Effector memory CD4-positive, alpha-beta T cell (primary cell): Measurements from ENCODE around the gene INF2.

Source experiments
- DNase-seq, 3 donors: peaks; one replicate each; pipeline ENCODE4 v3.0.0-alpha.2; 2020
- H3K27ac ChIP-seq: 2 replicates; pipeline ENCODE4 v1.7.0; 2013; ENCODE audit warnings: mild to moderate bottlenecking, low read length, moderate library complexity; ENCODE audit not compliant: insufficient read depth, poor library complexity, severe bottlenecking
- H3K27me3 ChIP-seq: replicated peaks from 2 replicates; pipeline ENCODE4 v1.7.0; 2013; ENCODE audit warnings: mild to moderate bottlenecking, low read length; ENCODE audit not compliant: insufficient read depth, control insufficient read depth, poor library complexity, severe bottlenecking
- H3K36me3 ChIP-seq: 2 replicates; pipeline ENCODE4 v1.7.0; 2013; ENCODE audit warnings: mild to moderate bottlenecking, low read length, moderate library complexity; ENCODE audit not compliant: control insufficient read depth, insufficient read depth
- H3K4me1 ChIP-seq: 2 replicates; pipeline ENCODE4 v1.7.0; 2013; ENCODE audit warnings: low read length, mild to moderate bottlenecking; ENCODE audit not compliant: control insufficient read depth, insufficient read depth, poor library complexity, severe bottlenecking
- H3K4me3 ChIP-seq: 2 replicates; pipeline ENCODE4 v1.7.0; 2013; ENCODE audit warnings: low read length, low read depth, mild to moderate bottlenecking; ENCODE audit not compliant: insufficient read depth, poor library complexity, severe bottlenecking
- H3K9me3 ChIP-seq: 2 replicates; pipeline ENCODE4 v1.7.0; 2013; ENCODE audit warnings: mild to moderate bottlenecking, low read length, moderate library complexity; ENCODE audit not compliant: control insufficient read depth

The INF2 gene

GRCh38 chr14:104738375-104739019, 49.1 kb downstream of the INF2 start:
- Histone ChIP-seq H3K27ac (no peak overlapping the region), H3K4me3 (no peak overlapping the region), H3K27me3 (no peaks in the 10 kb centered on the region), H3K36me3 (no peaks in the 10 kb centered on the region), H3K9me3 (no peaks in the 10 kb centered on the region), H3K4me1 (no peaks in the 10 kb centered on the region)
- no peak for DNase-seq

GRCh38 chr14:104739026-104739425, 49.6 kb downstream of the INF2 start:
- Histone ChIP-seq H3K27ac (no peak overlapping the region), H3K4me3 (no peak overlapping the region)

GRCh38 chr14:104739546-104740516, 50.4 kb downstream of the INF2 start:
- H3K36me3 ChIP-seq: no peaks in the 10 kb centered on the region
- no peaks in the 10 kb centered on the region for H3K4me1 ChIP-seq
- no peak overlapping the region for H3K27ac ChIP-seq
- H3K4me3 ChIP-seq: no peak overlapping the region
- no peak for DNase-seq
- no peaks in the 10 kb centered on the region for H3K9me3 ChIP-seq
- H3K27me3 ChIP-seq: no peaks in the 10 kb centered on the region

More at GRCh38 chr14:104739026-104739425, 49.6 kb downstream of the INF2 start:
- H3K36me3 ChIP-seq: no peaks in the 10 kb centered on the region
- no peaks in the 10 kb centered on the region for H3K9me3 ChIP-seq
- DNase-seq: no peak
- H3K4me1 ChIP-seq: no peaks in the 10 kb centered on the region
- H3K27me3 ChIP-seq: no peaks in the 10 kb centered on the region

GRCh38 chr14:104741108-104741802, 51.8 kb downstream of the INF2 start:
- H3K9me3 ChIP-seq: no peaks in the 10 kb centered on the region
- H3K27ac ChIP-seq: no peak overlapping the region
- no peaks in the 10 kb centered on the region for H3K36me3 ChIP-seq
- no peak for DNase-seq
- no peaks in the 10 kb centered on the region for H3K27me3 ChIP-seq
- no peak overlapping the region for H3K4me3 ChIP-seq
- H3K4me1 ChIP-seq: peaks cover 3% of the 10 kb centered on the region

GRCh38 chr14:104741803-104742251, 52.4 kb downstream of the INF2 start:
- DNase-seq: no peak
- H3K4me1 ChIP-seq: peaks cover 3% of the 10 kb centered on the region
- no peaks in the 10 kb centered on the region for H3K9me3 ChIP-seq
- H3K27ac ChIP-seq: no peak overlapping the region
- no peaks in the 10 kb centered on the region for H3K27me3 ChIP-seq
- H3K4me3 ChIP-seq: no peak overlapping the region
- no peaks in the 10 kb centered on the region for H3K36me3 ChIP-seq

GRCh38 chr14:104742586-104743455, 53.4 kb downstream of the INF2 start:
- Histone ChIP-seq H3K4me1 (peaks cover 3% of the 10 kb centered on the region), H3K27ac (no peak overlapping the region), H3K36me3 (no peaks in the 10 kb centered on the region), H3K9me3 (no peaks in the 10 kb centered on the region), H3K4me3 (no peak overlapping the region), H3K27me3 (no peaks in the 10 kb centered on the region)
- no peak for DNase-seq

- Histone ChIP-seq H3K9me3 (no peaks in the 10 kb centered on the region), H3K27me3 (no peaks in the 10 kb centered on the region), H3K4me3 (no peak overlapping the region), H3K27ac (no peak overlapping the region), H3K4me1 (peaks cover 3% of the 10 kb centered on the region), H3K36me3 (no peaks in the 10 kb centered on the region)
- DNase-seq: no peak
These were observed 54.3 kb downstream of the INF2 start for GRCh38 chr14:104743461-104744380.

- Histone ChIP-seq H3K4me3 (no peak overlapping the region), H3K27ac (no peak overlapping the region), H3K9me3 (no peaks in the 10 kb centered on the region), H3K27me3 (no peaks in the 10 kb centered on the region), H3K36me3 (no peaks in the 10 kb centered on the region), H3K4me1 (peaks cover 3% of the 10 kb centered on the region)
- DNase-seq: no peak
These were observed 55.1 kb downstream of the INF2 start for GRCh38 chr14:104744484-104744883.
